ENCODE measurements around the gene NPEPPS.
A peak's percentile ranks its signal among the peaks of the same experiment; 100 is the strongest.

Gene NPEPPS

DNA sequence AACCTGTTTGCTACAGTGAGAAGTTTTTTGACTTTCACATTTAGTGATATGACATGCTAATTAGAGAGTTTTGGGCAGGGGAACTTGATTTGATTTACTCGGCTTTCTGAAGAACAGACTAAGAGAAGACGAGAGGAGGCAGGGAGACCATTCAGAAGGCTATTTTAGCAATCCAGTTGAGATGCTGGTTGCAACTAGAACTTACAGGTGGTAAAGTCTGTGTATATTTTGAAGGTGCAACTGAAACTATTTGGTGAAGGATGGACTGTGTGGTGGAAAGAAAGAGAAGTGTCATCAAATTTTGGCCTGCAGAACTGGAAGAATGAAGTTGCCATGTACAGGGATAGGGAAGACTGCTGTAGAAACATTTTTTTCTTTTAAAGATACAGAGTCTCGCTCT is 76.6 kb downstream of the NPEPPS start:
- TF ChIP-seq MYC (IDR thresholded peaks at IDR 0.05; ENCODE audit: low read depth, low read length) (no peak), POLR2A (IDR thresholded peaks at IDR 0.05; ENCODE audit: extremely low read depth, insufficient read length) (no peak)
- TF ChIP-seq, protein P1, sequence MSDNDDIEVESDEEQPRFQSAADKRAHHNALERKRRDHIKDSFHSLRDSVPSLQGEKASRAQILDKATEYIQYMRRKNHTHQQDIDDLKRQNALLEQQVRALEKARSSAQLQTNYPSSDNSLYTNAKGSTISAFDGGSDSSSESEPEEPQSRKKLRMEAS (IDR thresholded peaks at IDR 0.05; ENCODE audit: low read depth, low read length), result no peak
- TF ChIP-seq, protein P2, sequence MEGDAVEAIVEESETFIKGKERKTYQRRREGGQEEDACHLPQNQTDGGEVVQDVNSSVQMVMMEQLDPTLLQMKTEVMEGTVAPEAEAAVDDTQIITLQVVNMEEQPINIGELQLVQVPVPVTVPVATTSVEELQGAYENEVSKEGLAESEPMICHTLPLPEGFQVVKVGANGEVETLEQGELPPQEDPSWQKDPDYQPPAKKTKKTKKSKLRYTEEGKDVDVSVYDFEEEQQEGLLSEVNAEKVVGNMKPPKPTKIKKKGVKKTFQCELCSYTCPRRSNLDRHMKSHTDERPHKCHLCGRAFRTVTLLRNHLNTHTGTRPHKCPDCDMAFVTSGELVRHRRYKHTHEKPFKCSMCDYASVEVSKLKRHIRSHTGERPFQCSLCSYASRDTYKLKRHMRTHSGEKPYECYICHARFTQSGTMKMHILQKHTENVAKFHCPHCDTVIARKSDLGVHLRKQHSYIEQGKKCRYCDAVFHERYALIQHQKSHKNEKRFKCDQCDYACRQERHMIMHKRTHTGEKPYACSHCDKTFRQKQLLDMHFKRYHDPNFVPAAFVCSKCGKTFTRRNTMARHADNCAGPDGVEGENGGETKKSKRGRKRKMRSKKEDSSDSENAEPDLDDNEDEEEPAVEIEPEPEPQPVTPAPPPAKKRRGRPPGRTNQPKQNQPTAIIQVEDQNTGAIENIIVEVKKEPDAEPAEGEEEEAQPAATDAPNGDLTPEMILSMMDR (IDR thresholded peaks at IDR 0.05; ENCODE audit: low read depth, low read length), result no peak
- no peak overlapping the region for H3K4me3 ChIP-seq (ENCODE audit: low read depth, low read length)
- DNase-seq (ENCODE audit: low read depth), result no peak

DNA sequence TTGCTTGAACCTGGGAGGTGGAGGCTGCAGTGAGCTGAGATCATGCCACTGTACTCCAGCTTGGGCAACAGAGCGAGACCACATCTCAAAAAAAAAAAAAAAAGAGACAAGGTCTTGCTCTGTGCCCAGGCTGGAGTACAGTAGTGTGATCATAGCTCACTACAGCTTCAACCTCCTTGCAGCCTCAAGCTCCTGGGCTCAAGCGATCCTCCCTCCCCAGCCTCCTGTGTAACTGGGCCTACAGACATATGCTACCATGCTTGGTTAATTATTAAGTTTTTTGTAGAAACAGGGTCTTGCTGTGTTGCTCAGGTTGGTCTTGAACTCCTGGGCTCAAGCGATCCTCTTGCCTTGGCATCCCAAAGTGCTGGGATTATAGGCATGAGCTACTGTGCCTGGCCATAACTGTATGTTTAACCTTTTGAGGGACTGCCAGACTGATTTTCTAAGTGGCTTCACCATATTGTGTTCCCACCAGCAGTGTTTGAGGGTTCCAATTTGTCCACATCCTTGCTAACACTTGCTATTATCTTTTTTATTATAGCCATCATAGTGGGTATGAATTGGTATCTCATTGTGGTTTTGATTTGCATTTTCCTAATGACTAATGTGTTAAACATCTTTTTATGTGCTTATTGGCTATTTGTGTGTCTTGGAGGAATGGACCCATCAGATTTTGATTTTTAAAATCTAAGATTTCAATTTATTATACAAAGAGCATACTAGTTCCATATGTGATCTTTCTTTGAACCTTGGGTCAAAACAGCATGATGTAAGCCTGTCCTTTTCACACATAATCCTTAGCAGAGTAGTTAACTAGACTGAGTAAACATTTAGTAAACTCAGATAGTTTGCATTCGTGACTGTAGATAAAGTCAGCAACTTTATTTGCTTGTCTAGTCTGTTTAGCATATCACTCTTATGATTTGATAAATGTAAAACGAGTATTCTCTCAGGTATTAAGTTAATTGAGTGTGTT is 80.8 kb downstream of the NPEPPS start:
- H3K4me3 ChIP-seq (ENCODE audit: low read depth, low read length), result no peak overlapping the region
- no peak for DNase-seq (ENCODE audit: low read depth)
- no peak for TF ChIP-seq POLR2A (IDR thresholded peaks at IDR 0.05; ENCODE audit: extremely low read depth, insufficient read length)
- TF ChIP-seq, protein P1 (IDR thresholded peaks at IDR 0.05; ENCODE audit: low read depth, low read length), result no peak
- TF ChIP-seq, protein P2 (IDR thresholded peaks at IDR 0.05; ENCODE audit: low read depth, low read length), result no peak
- no peak for TF ChIP-seq MYC (IDR thresholded peaks at IDR 0.05; ENCODE audit: low read depth, low read length)

DNA sequence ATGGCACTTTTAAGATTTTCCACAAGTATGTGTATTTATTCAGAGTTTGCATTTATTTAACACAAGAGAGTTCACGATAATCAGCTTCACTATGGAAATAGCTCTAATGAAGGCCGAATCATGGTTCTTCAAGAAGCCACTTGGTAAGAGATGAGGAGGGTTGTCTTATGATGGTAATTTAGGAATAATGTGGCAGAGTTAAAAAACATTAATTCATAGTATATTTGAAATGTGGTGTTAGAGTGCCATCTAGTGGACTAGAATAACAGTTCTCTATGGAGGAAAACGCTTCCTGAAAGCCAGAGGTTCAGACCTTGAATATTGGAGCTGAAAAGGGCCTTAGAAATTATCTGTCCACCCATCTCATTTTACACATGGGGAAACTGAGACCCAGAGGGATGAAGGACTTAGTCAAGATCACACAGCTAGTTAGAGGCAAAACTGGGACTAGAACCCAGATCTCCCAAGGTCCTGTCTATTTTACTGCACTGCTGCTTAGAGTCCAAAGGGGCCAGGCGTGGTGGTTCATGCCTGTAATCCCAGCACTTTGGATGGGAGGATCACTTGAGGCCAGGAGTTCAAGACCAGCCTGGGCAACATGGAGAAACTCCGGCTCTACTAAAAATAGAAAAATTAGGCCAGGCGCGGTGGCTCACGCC is 85.0 kb downstream of the NPEPPS start:
- TF ChIP-seq, protein P1 (IDR thresholded peaks at IDR 0.05; ENCODE audit: low read depth, low read length), result no peak
- TF ChIP-seq POLR2A (IDR thresholded peaks at IDR 0.05; ENCODE audit: extremely low read depth, insufficient read length), result no peak
- no peak for TF ChIP-seq MYC (IDR thresholded peaks at IDR 0.05; ENCODE audit: low read depth, low read length)
- TF ChIP-seq, protein P2 (IDR thresholded peaks at IDR 0.05; ENCODE audit: low read depth, low read length), result peak; percentile 49
- H3K4me3 ChIP-seq (ENCODE audit: low read depth, low read length), result no peak overlapping the region
- DNase-seq (ENCODE audit: low read depth), result peak; percentile 64

DNA sequence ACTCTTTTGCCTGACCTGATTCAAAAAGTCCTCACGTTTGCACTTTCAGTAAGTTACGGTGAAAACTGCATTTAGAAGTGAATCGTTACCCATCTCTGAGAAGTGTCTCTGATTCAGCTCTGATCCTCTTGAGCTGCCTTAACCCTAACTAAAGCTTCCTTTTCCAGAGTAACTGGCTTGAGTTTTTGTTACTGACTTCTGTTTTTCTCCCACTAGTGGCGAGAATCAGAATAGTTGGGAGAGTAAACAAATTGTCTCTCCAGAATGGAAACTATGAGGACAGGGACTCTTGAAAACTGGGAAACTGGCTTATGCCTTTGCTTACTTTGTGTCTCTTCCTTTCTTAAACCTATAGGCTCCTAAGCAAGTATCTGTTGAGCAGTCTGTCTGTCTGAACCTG is 87.5 kb downstream of the NPEPPS start:
- H3K4me3 ChIP-seq (ENCODE audit: low read depth, low read length), result no peak overlapping the region
- TF ChIP-seq POLR2A (IDR thresholded peaks at IDR 0.05; ENCODE audit: extremely low read depth, insufficient read length) (no peak), MYC (IDR thresholded peaks at IDR 0.05; ENCODE audit: low read depth, low read length) (no peak)
- TF ChIP-seq, protein P2 (IDR thresholded peaks at IDR 0.05; ENCODE audit: low read depth, low read length), result peak; percentile 24
- TF ChIP-seq, protein P1 (IDR thresholded peaks at IDR 0.05; ENCODE audit: low read depth, low read length), result no peak
- DNase-seq (ENCODE audit: low read depth), result peak; percentile 18

DNA sequence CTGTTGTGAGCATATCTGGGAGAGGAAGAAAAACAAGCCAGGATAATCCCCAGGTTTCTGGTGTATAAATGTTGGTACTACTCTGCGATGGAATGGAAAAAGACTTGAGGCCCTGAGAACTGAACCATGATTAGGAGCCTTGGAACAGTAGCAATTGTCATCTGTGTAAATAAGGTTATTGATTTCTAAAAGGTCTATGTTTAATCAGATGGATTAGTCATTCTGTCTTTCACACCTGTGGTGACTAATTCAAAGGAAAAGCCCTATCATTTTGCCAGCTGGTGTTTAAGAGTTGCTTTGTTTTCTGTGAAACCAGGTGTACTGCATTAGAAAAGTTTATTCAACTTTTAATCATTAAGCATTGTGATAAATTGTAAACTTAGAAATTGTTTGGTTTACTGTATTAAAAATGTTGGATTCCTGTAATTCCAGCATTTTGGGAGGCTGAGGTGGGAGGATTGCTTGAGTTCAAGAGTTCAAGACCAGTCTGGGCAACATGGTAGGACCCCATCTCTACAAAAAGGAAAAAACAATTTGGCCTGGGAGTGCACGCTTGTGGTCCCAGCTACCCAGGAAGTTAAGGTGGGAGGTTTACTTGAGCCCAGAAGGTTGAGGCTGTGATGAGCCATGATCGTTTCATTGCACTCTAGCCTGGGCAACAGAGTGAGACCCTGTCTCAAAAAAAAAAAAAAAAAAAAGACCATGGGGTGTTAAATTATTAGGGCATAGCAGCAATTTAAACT is 89.8 kb downstream of the NPEPPS start:
- DNase-seq (ENCODE audit: low read depth), result no peak
- H3K4me3 ChIP-seq (ENCODE audit: low read depth, low read length), result no peak overlapping the region
- TF ChIP-seq POLR2A (IDR thresholded peaks at IDR 0.05; ENCODE audit: extremely low read depth, insufficient read length), result no peak
- TF ChIP-seq, protein P1 (IDR thresholded peaks at IDR 0.05; ENCODE audit: low read depth, low read length), result no peak
- TF ChIP-seq MYC (IDR thresholded peaks at IDR 0.05; ENCODE audit: low read depth, low read length), result no peak
- TF ChIP-seq, protein P2 (IDR thresholded peaks at IDR 0.05; ENCODE audit: low read depth, low read length), result no peak
